ENCODE data around the gene FRAS1.
"Not testable (repeated sequence)": the region's sequence is repeated elsewhere in the genome, so short reads cannot be mapped to it uniquely, and the experiment has no call there.

FRAS1 gene

DNA sequence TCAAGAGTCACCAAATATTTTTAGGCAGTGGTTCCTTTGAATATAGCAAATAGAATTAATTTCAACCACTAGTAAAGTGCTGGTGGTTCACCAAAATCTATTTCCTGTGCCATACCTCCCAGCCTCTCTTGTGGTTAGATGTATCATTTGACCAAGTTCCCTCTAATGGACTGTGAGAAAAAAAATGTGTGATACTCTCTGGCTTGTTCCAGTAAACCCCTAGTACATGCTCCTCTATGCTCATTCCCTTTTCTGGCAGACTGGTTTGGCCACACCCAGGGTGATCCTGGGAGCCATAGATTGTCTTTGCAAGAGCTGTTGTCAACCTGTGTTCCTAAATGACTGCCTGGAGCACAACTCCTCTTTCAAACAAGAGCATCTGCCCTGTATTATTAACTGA lies 109.5 kb downstream of the FRAS1 start:
- DNase-seq (ENCODE audit: low read depth in 2 of 2), result no peak

DNA sequence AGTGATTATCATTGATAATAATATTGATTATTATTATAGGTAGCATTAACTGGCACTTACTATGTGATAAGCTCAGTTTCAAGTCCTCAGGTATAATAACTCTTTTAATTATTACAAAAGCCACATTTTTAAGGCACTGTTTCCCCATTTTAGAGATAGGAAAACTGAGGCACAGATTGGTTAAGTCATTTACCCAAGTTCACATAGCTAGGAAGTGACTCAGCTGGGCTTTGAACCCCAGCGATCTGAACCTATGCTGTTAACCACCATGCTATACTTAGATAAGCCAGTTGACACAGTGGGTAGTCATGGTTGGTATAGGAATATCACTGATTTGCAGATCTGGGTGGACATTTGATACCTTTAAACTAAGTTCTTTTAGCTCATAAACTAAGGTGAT lies 110.4 kb downstream of the FRAS1 start:
- DNase-seq (ENCODE audit: low read depth in 2 of 2), result no peak

DNA sequence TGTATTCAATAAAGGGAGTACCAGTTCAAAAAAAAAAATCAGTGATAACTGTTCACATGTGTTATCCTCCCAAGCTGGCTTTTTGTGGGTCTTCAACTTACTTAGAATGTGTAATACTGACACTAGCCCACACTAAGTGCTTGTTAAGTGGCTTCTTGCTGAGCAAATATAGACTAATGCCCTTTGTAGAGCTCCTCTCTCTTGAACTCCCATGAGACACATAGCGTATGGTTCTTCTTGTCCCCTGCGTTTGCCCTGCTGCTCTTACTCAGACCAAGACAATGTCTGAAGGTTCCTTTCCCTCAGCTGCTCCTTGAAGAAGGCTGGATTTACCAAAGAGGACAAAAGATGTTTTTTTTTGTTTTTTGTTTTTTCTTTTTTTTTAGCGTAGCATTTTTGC lies 110.9 kb downstream of the FRAS1 start:
- DNase-seq (ENCODE audit: low read depth in 2 of 2), result no peak

DNA sequence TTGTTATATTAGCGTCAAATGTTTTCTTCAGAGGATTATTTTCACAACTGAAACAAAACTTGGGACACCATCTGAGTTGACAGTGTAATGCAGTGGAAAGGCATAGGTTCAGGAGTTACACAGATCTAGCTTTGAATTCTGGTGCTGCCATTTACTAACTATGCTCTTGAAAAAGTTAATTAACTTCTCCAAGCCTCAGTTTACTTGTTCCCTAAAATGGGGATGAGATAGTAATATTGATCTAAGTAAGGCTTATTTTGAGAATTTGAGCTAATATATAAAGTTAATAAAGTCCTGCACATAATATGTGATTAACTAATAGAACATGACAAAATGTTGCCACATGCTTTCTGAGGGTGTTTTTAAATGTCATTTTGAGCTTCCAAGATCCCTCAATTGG lies 112.6 kb downstream of the FRAS1 start:
- no peak for DNase-seq (ENCODE audit: low read depth in 2 of 2)

DNA sequence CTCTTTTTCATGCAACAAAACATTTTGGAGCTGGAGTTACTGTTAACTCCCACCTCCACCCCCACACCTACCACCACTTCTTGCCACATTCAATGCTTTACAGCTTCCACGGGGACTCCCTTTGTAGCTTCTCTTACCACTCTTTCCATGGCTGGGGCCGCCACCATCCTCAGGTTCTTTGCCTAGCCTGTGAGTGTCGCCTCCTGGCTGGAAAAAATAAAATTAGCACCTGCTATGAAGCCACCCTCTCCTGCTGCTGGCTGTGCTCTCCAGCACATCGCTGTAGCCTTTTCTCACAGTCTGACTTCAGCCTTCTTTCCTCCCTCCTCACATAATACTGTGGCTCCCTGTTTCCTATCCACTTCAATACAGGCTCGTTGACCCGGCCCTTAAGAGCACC lies 114.4 kb downstream of the FRAS1 start:
- no peak for DNase-seq (ENCODE audit: low read depth in 2 of 2)

DNA sequence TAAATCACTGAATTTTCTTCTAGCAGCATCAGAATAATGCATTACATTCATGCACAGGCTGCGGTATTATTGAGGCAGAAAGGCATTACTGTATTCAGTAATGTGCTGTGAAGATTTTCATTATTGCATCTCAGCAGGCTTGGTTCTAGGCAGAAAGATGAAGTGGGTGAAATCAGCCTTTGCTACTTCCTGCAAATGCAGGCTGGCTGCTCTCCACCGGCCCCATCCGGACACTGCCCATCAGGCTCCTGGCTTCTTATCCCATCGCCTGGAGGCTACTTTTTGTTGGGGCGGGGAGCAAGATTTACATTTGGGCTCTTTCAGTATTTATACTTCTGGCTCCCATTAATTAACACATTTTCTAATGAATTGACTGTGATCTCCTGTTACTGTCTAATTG lies 117.8 kb downstream of the FRAS1 start:
- DNase-seq (ENCODE audit: low read depth in 2 of 2), result no peak

DNA sequence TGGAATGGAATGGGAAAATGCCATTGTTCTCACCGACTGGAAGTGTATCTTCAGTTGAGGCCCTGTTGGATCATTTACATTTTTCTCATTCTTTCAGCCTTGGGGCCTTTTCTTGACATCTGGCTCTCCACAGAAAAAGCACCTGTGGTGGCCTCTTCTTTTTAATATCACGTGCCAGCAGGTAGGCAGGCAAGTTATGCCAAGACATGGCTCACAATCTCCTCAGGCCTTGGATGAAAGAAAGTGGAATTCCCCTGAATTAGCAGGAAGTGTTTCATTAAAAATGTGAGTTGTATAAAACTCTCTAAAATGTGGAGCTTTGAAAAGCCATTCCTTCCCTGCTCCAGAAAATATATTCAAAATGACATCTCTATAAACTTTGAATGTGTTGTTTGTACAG lies 122.1 kb downstream of the FRAS1 start:
- DNase-seq (ENCODE audit: low read depth in 2 of 2), result no peak

DNA sequence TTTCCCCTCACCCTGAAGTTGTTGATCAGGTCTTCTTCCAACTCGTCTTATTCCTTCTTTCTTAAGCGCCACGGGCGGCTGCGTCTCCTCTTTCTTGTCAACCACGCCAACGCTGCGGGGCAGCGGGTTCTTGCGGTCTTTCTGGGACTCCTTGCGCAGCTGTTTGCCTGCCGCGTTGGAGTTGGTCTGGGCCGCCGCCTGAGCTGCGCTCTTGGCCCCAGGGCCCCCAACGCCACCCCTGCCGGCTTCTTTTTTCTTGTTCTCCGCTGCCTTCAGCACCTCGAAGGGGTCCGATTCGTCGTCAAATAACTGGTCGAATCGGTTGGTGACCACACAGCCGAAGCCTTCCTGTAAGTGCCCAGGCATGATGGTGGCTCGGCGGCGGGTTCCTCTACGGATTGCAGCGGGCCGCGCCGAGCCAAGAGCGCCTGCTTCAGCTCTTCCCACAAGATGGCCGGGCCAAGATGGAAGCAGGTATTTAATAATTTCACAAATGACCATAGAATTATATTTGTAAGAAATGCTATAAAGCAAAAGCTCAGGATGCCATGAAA lies 124.6 kb downstream of the FRAS1 start:
- DNase-seq (ENCODE audit: low read depth in 2 of 2), result not testable (repeated sequence)

DNA sequence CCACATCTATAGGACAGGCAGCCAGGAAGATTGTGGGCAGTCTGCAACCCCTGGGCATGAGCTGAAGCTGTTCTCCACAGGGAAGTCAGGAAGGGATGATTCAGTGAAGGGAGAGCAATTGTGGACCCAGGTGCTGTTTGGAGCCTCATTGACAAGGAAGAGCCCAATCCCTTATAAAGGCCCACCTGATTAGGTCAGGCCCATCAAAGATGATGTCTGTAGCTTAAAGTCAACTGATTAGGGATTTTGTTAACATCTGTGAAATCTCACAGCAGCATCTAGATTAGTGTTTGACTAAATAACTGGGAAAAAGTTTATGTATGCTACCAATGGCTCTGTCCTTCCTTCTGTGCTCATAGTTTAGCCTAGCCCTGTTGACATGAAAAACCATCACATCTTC lies 127.5 kb downstream of the FRAS1 start:
- no peak for DNase-seq (ENCODE audit: low read depth in 2 of 2)

DNA sequence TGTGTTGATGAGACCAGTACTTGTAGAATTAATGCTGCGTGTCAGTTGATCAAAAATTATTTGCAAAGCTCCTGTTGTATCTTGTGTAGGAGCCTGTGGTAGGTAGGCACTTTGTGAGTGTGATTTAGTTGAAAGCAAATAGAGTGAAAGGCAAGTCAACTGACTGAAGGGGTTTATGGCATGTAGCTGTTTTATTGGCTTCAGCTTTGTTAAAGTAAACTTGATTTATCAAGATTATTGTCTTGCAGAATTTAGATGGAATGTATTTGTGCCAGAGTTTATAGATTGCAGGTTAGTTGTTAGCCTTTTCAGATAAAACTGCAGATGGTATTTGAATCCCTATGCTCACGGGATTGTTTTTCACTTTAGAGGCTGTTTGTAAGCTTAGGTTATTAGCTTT lies 128.0 kb downstream of the FRAS1 start:
- DNase-seq (ENCODE audit: low read depth in 2 of 2), result no peak

DNA sequence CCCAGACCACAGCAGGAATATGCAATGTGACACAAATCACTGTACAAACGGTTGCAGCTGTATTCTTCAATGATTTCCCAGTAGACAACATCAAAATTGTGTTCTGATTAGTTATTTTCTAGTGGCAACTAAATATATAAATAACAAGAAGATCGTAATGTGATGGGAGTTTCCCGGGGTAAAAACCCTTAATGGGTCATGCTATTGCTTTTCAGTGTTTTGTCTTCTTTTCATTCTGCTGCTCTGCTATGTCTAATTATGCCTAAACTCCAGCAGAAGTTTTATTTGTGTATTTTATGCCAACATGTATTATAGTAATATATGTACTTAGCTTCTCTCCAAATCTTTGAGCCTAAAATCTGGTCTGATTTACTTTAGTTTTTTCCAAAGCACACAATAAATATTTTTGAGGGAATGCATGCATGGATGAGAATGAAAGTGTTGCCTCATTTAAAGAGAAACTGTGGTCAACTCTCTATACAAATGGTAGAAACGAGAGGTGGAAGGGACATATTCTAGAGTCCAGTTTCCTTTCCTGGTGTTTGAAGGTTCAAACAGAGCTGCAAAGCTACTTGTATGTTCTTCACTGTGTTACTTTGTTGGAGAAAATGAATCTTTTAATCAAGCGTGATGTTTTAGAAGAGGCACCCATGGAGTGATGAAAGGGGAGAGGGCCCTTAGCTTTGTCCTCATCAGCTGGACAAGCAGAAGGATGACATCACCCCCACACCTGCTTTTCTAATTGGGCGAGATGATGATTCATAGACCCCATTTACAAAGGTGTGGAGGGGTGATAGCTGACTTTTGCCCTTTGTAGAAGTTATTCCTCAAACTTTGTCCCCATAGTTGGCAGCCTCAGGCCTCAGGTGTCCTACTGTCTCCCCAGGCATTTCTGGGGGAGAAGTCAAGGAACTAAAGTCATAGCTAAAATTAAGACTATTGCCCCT lies 129.7 kb downstream of the FRAS1 start:
- no peak for DNase-seq (ENCODE audit: low read depth in 2 of 2)

DNA sequence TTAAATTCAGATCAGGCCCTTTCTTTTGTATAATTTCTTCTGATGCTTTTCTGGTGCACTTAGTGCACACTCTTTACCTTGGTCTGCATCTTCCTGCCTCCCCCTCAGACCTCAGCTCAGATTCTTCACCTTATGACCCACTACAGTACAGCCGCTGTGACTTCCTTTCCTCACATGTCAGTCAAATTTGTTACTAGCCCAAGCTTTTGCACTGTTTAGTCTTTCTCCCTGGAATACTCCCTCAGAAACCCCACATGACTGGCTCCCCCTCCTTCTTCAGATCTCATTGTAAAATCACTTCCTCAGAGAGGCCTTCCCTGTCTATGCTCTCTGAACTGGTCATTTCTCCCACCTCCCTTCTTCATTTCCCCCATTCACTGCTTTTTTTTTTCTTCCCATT lies 132.9 kb downstream of the FRAS1 start:
- no peak for DNase-seq (ENCODE audit: low read depth in 2 of 2)

DNA sequence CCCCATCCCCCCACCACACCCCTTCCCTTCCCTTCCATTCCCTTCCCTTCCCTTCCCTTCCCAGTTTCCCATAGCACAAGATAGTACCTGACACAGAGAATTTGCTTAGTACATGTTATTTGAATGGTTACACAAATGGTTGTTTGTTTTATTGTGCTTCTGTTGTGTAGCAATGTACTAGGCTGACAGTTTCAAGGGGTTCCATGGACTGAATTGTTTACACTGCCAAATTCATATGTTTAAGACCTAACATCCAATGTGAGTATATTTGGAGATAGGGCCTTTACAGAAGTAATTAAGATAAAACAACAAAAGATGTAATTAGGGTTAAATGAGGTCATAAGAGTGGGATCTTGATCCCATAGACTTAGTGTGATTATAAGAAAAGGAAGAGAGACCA lies 133.5 kb downstream of the FRAS1 start:
- DNase-seq (ENCODE audit: low read depth in 2 of 2), result no peak

DNA sequence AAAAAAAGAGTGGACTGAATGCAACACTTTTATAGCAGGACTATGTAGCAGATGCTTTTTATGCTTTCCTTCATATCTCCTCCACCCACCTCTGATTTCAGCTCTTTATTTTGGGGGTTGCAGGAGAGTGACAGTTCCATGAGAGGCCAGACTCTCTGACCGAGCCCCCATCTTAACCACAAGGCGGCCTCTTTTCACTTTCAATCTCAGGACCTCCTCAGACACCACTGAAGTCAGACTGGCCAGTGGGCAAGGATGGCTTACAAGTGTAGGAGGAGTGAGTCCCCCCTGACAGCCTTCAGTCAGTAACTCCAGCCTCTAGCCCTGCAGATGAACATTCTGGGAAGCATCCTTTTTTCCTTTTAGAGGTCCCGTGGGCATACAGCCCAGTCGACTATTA lies 140.8 kb downstream of the FRAS1 start:
- no peak for DNase-seq (ENCODE audit: low read depth in 2 of 2)

DNA sequence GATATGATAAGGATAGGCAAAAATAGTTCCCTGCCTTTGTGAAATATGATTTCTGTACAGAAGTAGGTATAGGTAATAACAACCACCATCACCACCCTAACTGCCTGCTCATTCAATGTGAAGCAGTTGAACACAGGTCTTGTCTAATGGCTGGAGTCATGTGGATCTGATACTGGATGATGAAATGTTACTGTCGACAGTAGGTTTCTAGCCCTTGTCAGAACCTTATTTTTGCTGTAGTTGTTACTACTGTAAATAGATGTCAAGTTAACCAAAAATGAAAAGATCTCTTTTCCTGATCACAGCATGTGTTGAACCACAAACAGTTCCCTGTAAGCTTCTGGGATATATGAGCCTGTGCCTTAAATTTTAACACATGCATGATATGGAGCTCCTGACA lies 142.9 kb downstream of the FRAS1 start:
- DNase-seq (ENCODE audit: low read depth in 2 of 2), result no peak

DNA sequence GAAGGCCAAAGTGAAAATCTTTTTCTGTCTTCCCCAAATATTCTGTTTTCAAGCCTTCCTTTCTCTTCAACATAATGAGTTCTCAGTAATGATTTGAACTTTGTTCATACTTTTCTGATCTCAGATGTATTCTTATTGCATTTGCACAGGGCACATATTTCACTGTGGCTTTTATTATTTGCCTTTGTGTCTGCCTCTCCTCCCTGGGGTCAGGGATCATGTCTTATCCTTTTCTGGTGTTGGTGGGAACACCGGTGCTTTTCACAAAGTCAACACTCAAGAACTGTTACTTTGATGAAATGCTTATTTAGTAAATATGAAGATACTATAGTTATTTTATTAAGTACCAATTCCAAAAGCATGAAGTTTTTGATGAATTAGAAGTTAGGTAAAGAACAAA lies 143.8 kb downstream of the FRAS1 start:
- DNase-seq (ENCODE audit: low read depth in 2 of 2), result no peak

DNA sequence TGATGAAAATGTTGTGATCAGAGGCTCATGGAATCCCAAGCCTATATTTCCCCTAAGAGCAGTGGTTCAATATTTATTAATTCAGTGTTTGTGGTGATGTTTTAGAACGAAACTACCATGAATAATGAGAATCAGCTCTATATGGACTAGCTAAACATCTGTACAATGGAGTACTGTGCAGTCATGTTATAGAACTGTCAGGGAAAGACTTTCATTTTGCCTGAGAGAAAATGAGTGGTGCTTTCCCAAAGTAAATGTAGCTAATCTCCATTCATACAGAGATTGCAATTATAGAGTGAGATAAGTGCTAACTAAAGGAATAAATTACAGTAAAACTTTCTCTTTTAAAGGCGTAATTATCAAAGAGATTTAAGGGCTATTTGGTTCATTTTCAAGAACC lies 147.1 kb downstream of the FRAS1 start:
- DNase-seq (ENCODE audit: low read depth in 2 of 2), result no peak

DNA sequence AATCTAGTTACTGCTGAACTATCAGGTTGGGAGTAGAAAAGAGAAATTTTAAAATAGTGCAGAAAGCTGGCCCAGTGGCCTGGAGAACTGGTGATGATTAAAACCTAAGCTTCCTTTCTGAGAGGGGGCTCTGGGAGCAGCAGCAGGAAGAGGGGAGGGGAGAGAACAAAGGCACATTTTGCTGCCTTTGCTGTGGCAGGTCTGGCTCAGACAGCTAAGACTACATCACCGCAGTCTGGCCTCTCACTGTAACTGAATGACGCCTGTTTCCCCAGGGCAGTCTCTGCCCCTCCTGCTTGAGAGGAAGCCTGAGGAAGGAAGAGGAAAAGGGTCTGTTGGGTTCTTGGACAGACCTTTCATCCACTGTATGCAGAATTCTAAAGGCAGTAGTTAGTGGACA lies 148.5 kb downstream of the FRAS1 start:
- no peak for DNase-seq (ENCODE audit: low read depth in 2 of 2)

DNA sequence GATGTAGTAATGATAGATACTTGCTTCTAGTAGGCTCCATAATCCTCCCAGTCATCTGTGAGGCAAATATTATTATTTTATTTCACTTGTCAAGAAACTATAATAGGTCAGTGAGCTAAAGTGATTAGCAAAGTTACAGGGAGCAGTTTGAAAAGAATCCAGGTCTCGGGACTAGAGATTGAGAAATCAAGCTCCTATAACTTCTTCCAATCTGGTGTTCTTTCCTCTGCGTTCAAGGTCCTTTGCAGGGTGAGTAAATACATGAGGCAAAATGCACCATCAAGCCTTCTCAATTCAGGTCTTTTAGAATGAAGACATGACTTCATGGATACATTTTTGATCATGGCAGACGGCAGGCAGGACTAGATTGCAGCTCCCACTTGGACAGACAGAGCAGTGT lies 150.4 kb downstream of the FRAS1 start:
- DNase-seq (ENCODE audit: low read depth in 2 of 2), result no peak

DNA sequence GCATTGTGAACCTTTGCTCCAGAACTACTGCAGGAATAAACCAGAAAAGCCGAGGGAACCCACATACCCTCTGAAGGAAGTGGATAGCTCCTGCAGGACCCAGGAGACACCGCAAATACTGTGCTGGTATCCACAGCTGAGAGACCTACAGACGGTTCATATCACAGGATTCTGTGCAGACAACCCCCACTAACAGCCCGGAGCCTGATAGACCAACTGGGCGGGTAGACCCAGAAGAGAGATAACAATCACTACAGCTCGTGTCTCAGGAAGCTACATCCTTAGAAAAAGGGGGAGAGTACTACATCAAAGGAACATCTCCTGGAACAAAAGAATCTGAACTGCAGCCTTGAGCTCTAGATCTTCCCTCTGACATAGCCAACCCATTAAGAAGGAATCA lies 150.8 kb downstream of the FRAS1 start:
- no peak for DNase-seq (ENCODE audit: low read depth in 2 of 2)

DNA sequence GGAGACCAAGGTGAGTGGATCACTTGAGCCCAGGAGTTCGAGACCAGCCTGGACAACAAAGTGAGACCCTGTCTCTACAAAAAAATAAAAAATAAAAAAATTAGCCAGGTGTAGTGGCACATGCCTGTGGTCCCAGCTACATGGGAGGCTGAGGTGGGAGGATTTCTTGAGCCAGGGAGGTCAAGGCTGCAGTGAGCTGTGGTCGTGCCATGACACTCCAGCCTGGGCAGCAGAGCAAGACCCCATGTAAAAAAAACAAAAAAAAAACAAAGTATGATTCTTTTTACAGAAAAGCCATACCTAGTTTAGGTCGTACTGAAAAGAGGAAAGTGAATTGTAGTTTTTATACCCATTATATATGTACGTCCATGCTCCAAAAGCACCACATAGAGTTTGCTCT lies 151.8 kb downstream of the FRAS1 start:
- not testable (repeated sequence) for DNase-seq (ENCODE audit: low read depth in 2 of 2)

DNA sequence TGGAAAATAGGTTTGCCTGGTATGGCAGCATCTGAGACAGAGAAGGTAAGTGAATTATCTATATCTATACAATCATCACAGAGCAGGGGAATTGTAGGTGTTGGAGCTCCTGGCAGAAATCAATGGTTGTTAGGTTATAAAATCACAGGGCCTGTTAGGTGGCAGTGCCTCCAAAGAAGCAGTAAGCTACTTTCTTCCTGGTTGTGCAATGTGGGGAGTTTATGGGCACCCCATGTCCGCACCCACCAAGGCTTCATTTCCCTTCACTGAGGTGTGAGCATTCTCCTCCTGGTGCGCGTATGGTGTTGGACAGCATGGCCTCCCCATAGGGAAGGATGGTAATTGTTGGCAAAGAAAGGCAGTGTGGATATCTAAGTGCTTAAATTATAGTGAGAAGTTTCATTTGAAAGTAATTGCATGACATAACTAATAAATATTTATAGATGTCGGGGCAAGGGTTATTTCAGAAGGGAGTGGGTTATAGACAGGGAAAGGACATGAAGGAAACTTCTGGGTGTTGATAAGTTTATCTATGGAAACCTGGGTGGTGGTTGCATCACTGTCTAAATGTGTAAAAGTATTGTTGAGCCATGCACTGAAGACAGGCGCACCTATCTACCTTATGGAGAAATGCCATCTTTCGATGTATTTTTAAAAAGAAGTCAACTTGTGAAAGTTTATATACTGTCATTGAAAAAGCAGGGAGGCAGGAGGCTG lies 153.7 kb downstream of the FRAS1 start:
- DNase-seq (ENCODE audit: low read depth in 2 of 2), result no peak

DNA sequence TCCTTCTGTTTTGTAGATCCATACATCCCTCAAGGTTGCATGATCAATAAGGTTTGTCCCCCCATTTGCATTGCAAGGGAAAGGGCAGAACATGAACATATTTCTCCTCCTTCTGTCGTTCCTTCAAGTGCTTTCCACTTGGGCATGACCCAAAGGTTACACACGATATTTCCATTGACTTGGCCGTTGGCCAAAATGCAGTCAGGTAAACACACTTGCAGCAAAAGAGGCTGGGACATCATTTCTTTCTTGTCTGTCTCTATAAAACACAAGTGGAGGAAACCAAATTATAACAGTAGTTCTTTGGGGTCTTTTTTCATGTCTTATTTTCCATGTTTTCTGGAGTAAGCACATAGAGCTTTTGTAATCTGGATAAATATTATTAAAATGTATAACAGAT lies 156.1 kb downstream of the FRAS1 start:
- no peak for DNase-seq (ENCODE audit: low read depth in 2 of 2)

Data from stimulated activated CD8-positive, alpha-beta memory T cell treated with anti-CD3 and anti-CD28 coated beads, Interleukin-7, amount 100 ng/mL, for 4 hours (primary cell).